Measurements from ENCODE around the gene ASIC4.

DNA sequence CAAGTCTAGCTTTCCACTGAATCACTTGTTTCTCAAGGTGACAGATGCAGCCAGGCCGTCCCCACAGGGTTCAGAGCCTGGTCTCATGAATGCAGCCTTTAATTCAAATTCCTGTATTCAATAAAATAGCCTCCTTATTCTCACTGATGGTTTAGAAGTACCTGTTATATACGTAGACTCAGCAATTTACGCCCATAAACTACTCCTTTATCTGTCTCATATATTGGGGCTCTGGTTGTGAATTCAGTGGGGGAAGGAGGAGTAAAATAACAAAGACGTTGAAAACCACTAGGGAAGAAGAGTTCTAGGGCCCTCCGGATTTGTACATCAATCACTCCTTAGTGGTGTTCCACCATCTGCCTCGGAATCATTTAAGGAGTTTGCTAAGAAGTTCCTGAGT lies 55.4 kb downstream of the ASIC4 start:
- no peak for TF ChIP-seq POLR2AphosphoS5 (IDR thresholded peaks at IDR 0.05; ENCODE audit: insufficient read depth in 1 of 2, low read depth in 1 of 2)
- TF ChIP-seq, protein P1, sequence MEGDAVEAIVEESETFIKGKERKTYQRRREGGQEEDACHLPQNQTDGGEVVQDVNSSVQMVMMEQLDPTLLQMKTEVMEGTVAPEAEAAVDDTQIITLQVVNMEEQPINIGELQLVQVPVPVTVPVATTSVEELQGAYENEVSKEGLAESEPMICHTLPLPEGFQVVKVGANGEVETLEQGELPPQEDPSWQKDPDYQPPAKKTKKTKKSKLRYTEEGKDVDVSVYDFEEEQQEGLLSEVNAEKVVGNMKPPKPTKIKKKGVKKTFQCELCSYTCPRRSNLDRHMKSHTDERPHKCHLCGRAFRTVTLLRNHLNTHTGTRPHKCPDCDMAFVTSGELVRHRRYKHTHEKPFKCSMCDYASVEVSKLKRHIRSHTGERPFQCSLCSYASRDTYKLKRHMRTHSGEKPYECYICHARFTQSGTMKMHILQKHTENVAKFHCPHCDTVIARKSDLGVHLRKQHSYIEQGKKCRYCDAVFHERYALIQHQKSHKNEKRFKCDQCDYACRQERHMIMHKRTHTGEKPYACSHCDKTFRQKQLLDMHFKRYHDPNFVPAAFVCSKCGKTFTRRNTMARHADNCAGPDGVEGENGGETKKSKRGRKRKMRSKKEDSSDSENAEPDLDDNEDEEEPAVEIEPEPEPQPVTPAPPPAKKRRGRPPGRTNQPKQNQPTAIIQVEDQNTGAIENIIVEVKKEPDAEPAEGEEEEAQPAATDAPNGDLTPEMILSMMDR (IDR thresholded peaks at IDR 0.05): no peak
